ENCODE data around the gene AARS2.

The AARS2 gene

GRCh38 chr6:44292661-44293365 lies 20.3 kb downstream of the AARS2 start:
- Histone ChIP-seq H3K9me3 (ENCODE audit: control insufficient read depth in 2 of 2, low read length in 2 of 2) (no peaks in the 10 kb centered on the region), H3K27me3 (ENCODE audit: control insufficient read depth in 2 of 2, insufficient read depth in 2 of 2, low read length in 2 of 2) (peaks cover 44 to 52% of the 10 kb centered on the region in 2 donors), H3K36me3 (ENCODE audit: control insufficient read depth in 2 of 2, insufficient read depth in 2 of 2, low read length in 2 of 2) (no peaks in the 10 kb centered on the region), H3K27ac (ENCODE audit: low read depth in 2 of 2, low read length in 2 of 2) (no peak overlapping the region), H3K9ac (ENCODE audit: low read depth in 1 of 2, low read length in 2 of 2) (no peak overlapping the region), H3K4me1 (ENCODE audit: control insufficient read depth in 2 of 2, insufficient read depth in 2 of 2, low read length in 2 of 2) (peaks cover 5% of the 10 kb centered on the region in 2 donors), H3K4me3 (ENCODE audit: low read length in 2 of 2) (no peak overlapping the region)

- Histone ChIP-seq H3K4me3 (ENCODE audit: low read length in 2 of 2) (no peak overlapping the region), H3K27ac (ENCODE audit: low read depth in 2 of 2, low read length in 2 of 2) (no peak overlapping the region), H3K4me1 (ENCODE audit: control insufficient read depth in 2 of 2, insufficient read depth in 2 of 2, low read length in 2 of 2) (no peaks in the 10 kb centered on the region), H3K36me3 (ENCODE audit: control insufficient read depth in 2 of 2, insufficient read depth in 2 of 2, low read length in 2 of 2) (no peaks in the 10 kb centered on the region), H3K9ac (ENCODE audit: low read depth in 1 of 2, low read length in 2 of 2) (no peak overlapping the region), H3K9me3 (ENCODE audit: control insufficient read depth in 2 of 2, low read length in 2 of 2) (no peaks in the 10 kb centered on the region), H3K27me3 (ENCODE audit: control insufficient read depth in 2 of 2, insufficient read depth in 2 of 2, low read length in 2 of 2) (peaks cover 45% of the 10 kb centered on the region in 2 donors)
These were observed 21.3 kb downstream of the AARS2 start for GRCh38 chr6:44291841-44292240.

GRCh38 chr6:44289726-44290260 lies 23.4 kb downstream of the AARS2 start:
- Histone ChIP-seq H3K9ac (ENCODE audit: low read depth in 1 of 2, low read length in 2 of 2) (no peak overlapping the region), H3K27ac (ENCODE audit: low read depth in 2 of 2, low read length in 2 of 2) (no peak overlapping the region), H3K9me3 (ENCODE audit: control insufficient read depth in 2 of 2, low read length in 2 of 2) (no peaks in the 10 kb centered on the region), H3K36me3 (ENCODE audit: control insufficient read depth in 2 of 2, insufficient read depth in 2 of 2, low read length in 2 of 2) (no peaks in the 10 kb centered on the region), H3K27me3 (ENCODE audit: control insufficient read depth in 2 of 2, insufficient read depth in 2 of 2, low read length in 2 of 2) (peaks cover 26 to 41% of the 10 kb centered on the region in 2 donors), H3K4me1 (ENCODE audit: control insufficient read depth in 2 of 2, insufficient read depth in 2 of 2, low read length in 2 of 2) (no peaks in the 10 kb centered on the region), H3K4me3 (ENCODE audit: low read length in 2 of 2) (no peak overlapping the region)

GRCh38 chr6:44286747-44287146 lies 26.4 kb downstream of the AARS2 start:
- no peaks in the 10 kb centered on the region for H3K36me3 ChIP-seq (ENCODE audit: control insufficient read depth in 2 of 2, insufficient read depth in 2 of 2, low read length in 2 of 2)
- H3K27me3 ChIP-seq (ENCODE audit: control insufficient read depth in 2 of 2, insufficient read depth in 2 of 2, low read length in 2 of 2): peaks cover 25 to 32% of the 10 kb centered on the region in 2 donors

GRCh38 chr6:44286285-44286565 lies 26.9 kb downstream of the AARS2 start:
- Histone ChIP-seq H3K4me1 (ENCODE audit: control insufficient read depth in 2 of 2, insufficient read depth in 2 of 2, low read length in 2 of 2) (no peaks in the 10 kb centered on the region), H3K36me3 (ENCODE audit: control insufficient read depth in 2 of 2, insufficient read depth in 2 of 2, low read length in 2 of 2) (no peaks in the 10 kb centered on the region), H3K27me3 (ENCODE audit: control insufficient read depth in 2 of 2, insufficient read depth in 2 of 2, low read length in 2 of 2) (peaks cover 25 to 28% of the 10 kb centered on the region in 2 donors), H3K9me3 (ENCODE audit: control insufficient read depth in 2 of 2, low read length in 2 of 2) (no peaks in the 10 kb centered on the region), H3K27ac (ENCODE audit: low read depth in 2 of 2, low read length in 2 of 2) (no peak overlapping the region), H3K9ac (ENCODE audit: low read depth in 1 of 2, low read length in 2 of 2) (no peak overlapping the region), H3K4me3 (ENCODE audit: low read length in 2 of 2) (no peak overlapping the region)

More at GRCh38 chr6:44286747-44287146, 26.4 kb downstream of the AARS2 start:
- no peak overlapping the region for H3K4me3 ChIP-seq (ENCODE audit: low read length in 2 of 2)
- no peak overlapping the region for H3K9ac ChIP-seq (ENCODE audit: low read depth in 1 of 2, low read length in 2 of 2)
- no peaks in the 10 kb centered on the region for H3K4me1 ChIP-seq (ENCODE audit: control insufficient read depth in 2 of 2, insufficient read depth in 2 of 2, low read length in 2 of 2)
- H3K27ac ChIP-seq (ENCODE audit: low read depth in 2 of 2, low read length in 2 of 2): no peak overlapping the region
- H3K9me3 ChIP-seq (ENCODE audit: control insufficient read depth in 2 of 2, low read length in 2 of 2): no peaks in the 10 kb centered on the region

GRCh38 chr6:44285552-44286284 lies 27.4 kb downstream of the AARS2 start:
- Histone ChIP-seq H3K9me3 (ENCODE audit: control insufficient read depth in 2 of 2, low read length in 2 of 2) (no peaks in the 10 kb centered on the region), H3K27ac (ENCODE audit: low read depth in 2 of 2, low read length in 2 of 2) (no peak overlapping the region), H3K4me3 (ENCODE audit: low read length in 2 of 2) (no peak overlapping the region), H3K4me1 (ENCODE audit: control insufficient read depth in 2 of 2, insufficient read depth in 2 of 2, low read length in 2 of 2) (no peaks in the 10 kb centered on the region), H3K27me3 (ENCODE audit: control insufficient read depth in 2 of 2, insufficient read depth in 2 of 2, low read length in 2 of 2) (peaks cover 26 to 28% of the 10 kb centered on the region in 2 donors), H3K9ac (ENCODE audit: low read depth in 1 of 2, low read length in 2 of 2) (no peak overlapping the region), H3K36me3 (ENCODE audit: control insufficient read depth in 2 of 2, insufficient read depth in 2 of 2, low read length in 2 of 2) (no peaks in the 10 kb centered on the region)

GRCh38 chr6:44284867-44285266 lies 28.3 kb downstream of the AARS2 start:
- Histone ChIP-seq H3K9me3 (ENCODE audit: control insufficient read depth in 2 of 2, low read length in 2 of 2) (no peaks in the 10 kb centered on the region), H3K4me3 (ENCODE audit: low read length in 2 of 2) (no peak overlapping the region), H3K27ac (ENCODE audit: low read depth in 2 of 2, low read length in 2 of 2) (no peak overlapping the region), H3K36me3 (ENCODE audit: control insufficient read depth in 2 of 2, insufficient read depth in 2 of 2, low read length in 2 of 2) (no peaks in the 10 kb centered on the region), H3K27me3 (ENCODE audit: control insufficient read depth in 2 of 2, insufficient read depth in 2 of 2, low read length in 2 of 2) (peaks cover 21 to 31% of the 10 kb centered on the region in 2 donors), H3K9ac (ENCODE audit: low read depth in 1 of 2, low read length in 2 of 2) (no peak overlapping the region), H3K4me1 (ENCODE audit: control insufficient read depth in 2 of 2, insufficient read depth in 2 of 2, low read length in 2 of 2) (no peaks in the 10 kb centered on the region)

- Histone ChIP-seq H3K9ac (ENCODE audit: low read depth in 1 of 2, low read length in 2 of 2) (no peak overlapping the region), H3K27ac (ENCODE audit: low read depth in 2 of 2, low read length in 2 of 2) (no peak overlapping the region), H3K9me3 (ENCODE audit: control insufficient read depth in 2 of 2, low read length in 2 of 2) (no peaks in the 10 kb centered on the region), H3K27me3 (ENCODE audit: control insufficient read depth in 2 of 2, insufficient read depth in 2 of 2, low read length in 2 of 2) (peaks cover 16 to 28% of the 10 kb centered on the region in 2 donors), H3K36me3 (ENCODE audit: control insufficient read depth in 2 of 2, insufficient read depth in 2 of 2, low read length in 2 of 2) (no peaks in the 10 kb centered on the region), H3K4me3 (ENCODE audit: low read length in 2 of 2) (no peak overlapping the region), H3K4me1 (ENCODE audit: control insufficient read depth in 2 of 2, insufficient read depth in 2 of 2, low read length in 2 of 2) (no peaks in the 10 kb centered on the region)
These were observed 29.0 kb downstream of the AARS2 start for GRCh38 chr6:44284121-44284520.

GRCh38 chr6:44278774-44279697 lies 34.1 kb downstream of the AARS2 start:
- Histone ChIP-seq H3K9ac (ENCODE audit: low read depth in 1 of 2, low read length in 2 of 2) (no peak overlapping the region), H3K4me3 (ENCODE audit: low read length in 2 of 2) (no peak overlapping the region), H3K4me1 (ENCODE audit: control insufficient read depth in 2 of 2, insufficient read depth in 2 of 2, low read length in 2 of 2) (peaks cover 0 to 3% of the 10 kb centered on the region in 2 donors), H3K27ac (ENCODE audit: low read depth in 2 of 2, low read length in 2 of 2) (no peak overlapping the region), H3K27me3 (ENCODE audit: control insufficient read depth in 2 of 2, insufficient read depth in 2 of 2, low read length in 2 of 2) (peaks cover 27 to 60% of the 10 kb centered on the region in 2 donors), H3K36me3 (ENCODE audit: control insufficient read depth in 2 of 2, insufficient read depth in 2 of 2, low read length in 2 of 2) (no peaks in the 10 kb centered on the region), H3K9me3 (ENCODE audit: control insufficient read depth in 2 of 2, low read length in 2 of 2) (no peaks in the 10 kb centered on the region)
